Natural killer cell (primary cell): ENCODE measurements around the gene TRIM71. TPM values are rescaled to one million over a fixed set of nuclear protein-coding genes. Genes with fewer than 3 reads are reported as not detected.

Experiments used
- ATAC-seq, 3 donors: fragments of 150-1000 bp in 2 of 3; fragments of 200-7000 bp in 1 of 3; cut with Tn5 transposase; 1 replicate in 1 of 3; 2 replicates in 2 of 3; pipeline ENCODE4 v1.10.0; 2021; ENCODE audit warnings: mild to moderate bottlenecking in 2 of 3, moderate library complexity in 2 of 3
- DNase-seq, 2 donors: peaks; one replicate each; pipeline versions ENCODE4 v3.0.0 to v3.0.0-alpha.2; 2013 to 2021; ENCODE audit warnings: mixed read lengths in 1 of 2
- H3K27ac ChIP-seq: one replicate; pipeline ENCODE4 v1.5.1; 2013; ENCODE audit warnings: mild to moderate bottlenecking, low read length
- H3K27me3 ChIP-seq: one replicate; pipeline ENCODE4 v1.6.1; 2013; ENCODE audit warnings: low read length; ENCODE audit not compliant: control insufficient read depth, insufficient read depth
- H3K36me3 ChIP-seq: one replicate; pipeline ENCODE4 v1.6.1; 2013; ENCODE audit warnings: low read length; ENCODE audit not compliant: control insufficient read depth, insufficient read depth
- H3K4me1 ChIP-seq: one replicate; pipeline ENCODE4 v1.6.1; 2013; ENCODE audit warnings: low read length; ENCODE audit not compliant: control insufficient read depth, insufficient read depth
- H3K4me3 ChIP-seq: one replicate; pipeline ENCODE4 v1.5.1; 2013; ENCODE audit warnings: low read length
- H3K9me3 ChIP-seq: one replicate; pipeline ENCODE4 v1.6.1; 2013; ENCODE audit warnings: low read length; ENCODE audit not compliant: control insufficient read depth, insufficient read depth
- H3K27ac Mint-ChIP-seq, 2 donors: one replicate each; pipeline ENCODE4 v1.8.0; 2022; ENCODE audit warnings: mild to moderate bottlenecking in 2 of 2, mixed read lengths in 2 of 2, moderate library complexity in 1 of 2
- H3K27me3 Mint-ChIP-seq, 2 donors: one replicate each; pipeline ENCODE4 v1.8.0; 2022; ENCODE audit warnings: low read depth in 2 of 2, mixed read lengths in 2 of 2
- H3K36me3 Mint-ChIP-seq: one replicate; pipeline ENCODE4 v1.8.0; 2022; ENCODE audit warnings: mixed read lengths
- H3K4me1 Mint-ChIP-seq, 2 donors: one replicate each; pipeline ENCODE4 v1.8.0; 2022; ENCODE audit warnings: mixed read lengths in 2 of 2
- H3K4me3 Mint-ChIP-seq: one replicate; pipeline ENCODE4 v1.8.0; 2022; ENCODE audit warnings: mild to moderate bottlenecking, moderate library complexity, mixed read lengths
- H3K9me3 Mint-ChIP-seq, 2 donors: one replicate each; pipeline ENCODE4 v1.8.0; 2022; ENCODE audit warnings: mixed read lengths in 2 of 2
- CTCF ChIP-seq: fragments of 200-600 bp; IDR thresholded peaks from one replicate; pipeline ENCODE4 v1.8.0; 2022; ENCODE audit warnings: antibody characterized with exemption
- WGBS: methylation state at CpG from one replicate; pipeline ENCODE4 v1.1.7; 2013; ENCODE audit warnings: missing lambda C conversion rate; ENCODE audit not compliant: insufficient coverage; 5-methylcytosine and 5-hydroxymethylcytosine counted together
- intact Hi-C: fragments of 100-400 bp; cut with micrococcal nuclease; formaldehyde crosslinking; loops from one replicate; pipeline ENCODE4 v1.14.2; 2022
- total RNA-seq, 4 donors: library from RNA; stranded (reverse); fragments of 120-200 nt in 1 of 4; gene quantifications; one replicate each; pipeline versions ENCODE4 v1.2.3 to v1.2.4, GENCODE V29; 2013 to 2022

The TRIM71 gene
- total RNA-seq, 3 donors from 2014 or later (not counting 1 experiment from before 2014, with no cell fraction given), result 0.05 TPM; not detected in 2

- DNase-seq (peak in 1 of 2 donors; percentile 20), ATAC-seq (no peak)
- H3K27ac Mint-ChIP-seq, result no peak overlapping the region
- no peaks in the 10 kb centered on the region for H3K36me3 ChIP-seq
- 44% methylated on average over 6 of the region's 6 CpGs for WGBS
- H3K36me3 Mint-ChIP-seq, result no peaks in the 10 kb centered on the region
- intact Hi-C loops, result no loop called here
- H3K4me3 Mint-ChIP-seq, result no peak overlapping the region
- no peaks in the 10 kb centered on the region for H3K9me3 Mint-ChIP-seq
- TF ChIP-seq CTCF, result no peak
- H3K4me1 ChIP-seq, result no peaks in the 10 kb centered on the region
- H3K9me3 ChIP-seq, result no peaks in the 10 kb centered on the region
- no peak overlapping the region for H3K27ac ChIP-seq
- H3K27me3 Mint-ChIP-seq, result no peaks in the 10 kb centered on the region
- no peaks in the 10 kb centered on the region for H3K27me3 ChIP-seq
- peaks cover 0 to 8% of the 10 kb centered on the region in 2 donors for H3K4me1 Mint-ChIP-seq
- H3K4me3 ChIP-seq, result no peak overlapping the region
Measured at GRCh38 chr3:32882603-32883025, 64.8 kb downstream of the TRIM71 start.

GRCh38 chr3:32883817-32884216 lies 66.0 kb downstream of the TRIM71 start:
- Mint-ChIP-seq H3K27ac (no peak overlapping the region), H3K4me1 (peaks cover 0 to 8% of the 10 kb centered on the region in 2 donors), H3K4me3 (no peak overlapping the region), H3K36me3 (no peaks in the 10 kb centered on the region), H3K9me3 (no peaks in the 10 kb centered on the region), H3K27me3 (no peaks in the 10 kb centered on the region)
- 74% methylated on average over 2 of the region's 2 CpGs for WGBS
- no peak for TF ChIP-seq CTCF
- DNase-seq (no peak), ATAC-seq (no peak)
- Histone ChIP-seq H3K4me1 (no peaks in the 10 kb centered on the region), H3K36me3 (no peaks in the 10 kb centered on the region), H3K27me3 (no peaks in the 10 kb centered on the region), H3K4me3 (no peak overlapping the region), H3K27ac (no peak overlapping the region), H3K9me3 (no peaks in the 10 kb centered on the region)
- intact Hi-C loops, result no loop called here

- ATAC-seq, result no peak
- no peak for DNase-seq
- intact Hi-C loops, result no loop called here
- no peaks in the 10 kb centered on the region for H3K9me3 Mint-ChIP-seq
- H3K27me3 Mint-ChIP-seq, result no peaks in the 10 kb centered on the region
- H3K36me3 Mint-ChIP-seq, result no peaks in the 10 kb centered on the region
- Histone ChIP-seq H3K4me1 (no peaks in the 10 kb centered on the region), H3K27ac (no peak overlapping the region), H3K36me3 (no peaks in the 10 kb centered on the region), H3K4me3 (no peak overlapping the region), H3K9me3 (no peaks in the 10 kb centered on the region), H3K27me3 (no peaks in the 10 kb centered on the region)
- WGBS, result 98% methylated on average over 2 of the region's 2 CpGs
- H3K4me1 Mint-ChIP-seq, result peaks cover 0 to 8% of the 10 kb centered on the region in 2 donors
- H3K27ac Mint-ChIP-seq, result no peak overlapping the region
- no peak for TF ChIP-seq CTCF
- no peak overlapping the region for H3K4me3 Mint-ChIP-seq
Measured at GRCh38 chr3:32884591-32884990, 66.8 kb downstream of the TRIM71 start.

GRCh38 chr3:32885283-32885901 lies 67.6 kb downstream of the TRIM71 start:
- Histone ChIP-seq H3K9me3 (no peaks in the 10 kb centered on the region), H3K27me3 (no peaks in the 10 kb centered on the region), H3K4me3 (no peak overlapping the region), H3K36me3 (no peaks in the 10 kb centered on the region), H3K27ac (no peak overlapping the region), H3K4me1 (no peaks in the 10 kb centered on the region)
- Mint-ChIP-seq H3K36me3 (no peaks in the 10 kb centered on the region), H3K4me3 (no peak overlapping the region), H3K27me3 (no peaks in the 10 kb centered on the region), H3K4me1 (peaks cover 0 to 8% of the 10 kb centered on the region in 2 donors), H3K9me3 (no peaks in the 10 kb centered on the region), H3K27ac (no peak overlapping the region)
- ATAC-seq (no peak), DNase-seq (no peak)
- WGBS, result 95% methylated on average over 11 of the region's 11 CpGs
- intact Hi-C loops, result no loop called here
- no peak for TF ChIP-seq CTCF
